Left colon (tissue), 2 donors: Measurements from ENCODE around the gene ZC3H7B. TPM values are rescaled to one million over a fixed set of nuclear protein-coding genes. Genes with fewer than 3 reads are reported as not detected.
A peak's percentile ranks its signal among the peaks of the same experiment; 100 is the strongest.

ENCODE experiments used
- ATAC-seq: fragments of 200-7000 bp; cut with Tn5 transposase; one replicate; pipeline ENCODE4 v1.9.1; 2020; ENCODE audit warnings: mild to moderate bottlenecking, moderate library complexity
- DNase-seq, 2 donors: peaks; one replicate each; pipeline ENCODE4 v3.0.0-alpha.2; 2020
- intact Hi-C, 2 donors: fragments of 100-400 bp; cut with DNase I in 1 of 2; cut with micrococcal nuclease in 1 of 2; formaldehyde crosslinking; loops; one replicate each; pipeline versions ENCODE4 v1.11.2 to v1.14.0; 2022; cut with DNase I, micrococcal nuclease
- total RNA-seq, 2 donors: library from RNA; stranded (reverse); fragmentation: NEBNext Ultra II Directional; extraction: Animal tissue kit (Norgen Biotek cat#: 25700); gene quantifications; one replicate each; pipeline ENCODE4 v1.2.1, GENCODE V29; 2021
- donor health status: DM: no; HTN: no; CAD: no.
- donor health status: DM: yes; HTN: yes; CAD: no.

ZC3H7B gene
- total RNA-seq, 2 donors from 2014 or later: 35.3 to 38.8 TPM

- intact Hi-C loops: no loop called here
- DNase-seq (no peak), ATAC-seq (no peak)
These were observed 63.6 kb downstream of the ZC3H7B start for GRCh38 chr22:41364955-41365354.

- ATAC-seq (no peak), DNase-seq (no peak)
- intact Hi-C loops: no loop called here
These were observed 64.1 kb downstream of the ZC3H7B start for GRCh38 chr22:41365425-41365824.

DNA sequence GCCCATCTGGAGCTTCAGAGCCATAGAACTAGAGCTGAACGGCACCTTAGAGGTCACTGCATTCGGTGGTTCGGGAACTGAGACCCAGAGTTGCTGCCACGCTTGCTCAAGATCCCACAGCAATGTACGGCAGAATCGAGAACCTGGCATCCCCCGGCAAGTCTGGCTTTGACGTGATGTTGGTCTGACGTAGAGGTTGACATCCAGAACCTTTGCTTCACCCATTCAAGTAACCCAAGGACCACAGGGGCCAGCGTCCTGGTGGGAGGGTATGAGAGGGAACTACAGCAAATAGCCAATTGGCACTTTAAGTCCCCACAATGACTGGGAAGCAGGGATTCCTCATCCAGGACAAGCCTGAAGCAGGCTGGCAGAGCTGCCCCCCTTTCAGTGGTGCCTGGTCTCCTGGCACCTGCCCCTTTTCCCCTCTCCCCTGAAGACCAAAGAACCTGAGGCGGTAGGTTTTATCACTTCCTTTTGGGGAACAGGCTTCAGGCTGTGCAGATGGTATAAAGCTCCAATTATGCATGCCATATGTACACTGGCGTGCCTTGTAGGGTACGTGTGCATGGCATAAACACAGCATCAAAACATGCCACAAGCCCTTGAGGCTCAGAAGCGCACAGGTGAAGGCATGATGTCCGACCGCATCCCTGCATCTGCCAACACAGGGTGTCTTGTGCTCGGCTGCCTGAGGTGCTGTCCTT lies 65.2 kb downstream of the ZC3H7B start:
- DNase-seq (no peak), ATAC-seq (no peak)
- intact Hi-C loops: no loop called here

DNA sequence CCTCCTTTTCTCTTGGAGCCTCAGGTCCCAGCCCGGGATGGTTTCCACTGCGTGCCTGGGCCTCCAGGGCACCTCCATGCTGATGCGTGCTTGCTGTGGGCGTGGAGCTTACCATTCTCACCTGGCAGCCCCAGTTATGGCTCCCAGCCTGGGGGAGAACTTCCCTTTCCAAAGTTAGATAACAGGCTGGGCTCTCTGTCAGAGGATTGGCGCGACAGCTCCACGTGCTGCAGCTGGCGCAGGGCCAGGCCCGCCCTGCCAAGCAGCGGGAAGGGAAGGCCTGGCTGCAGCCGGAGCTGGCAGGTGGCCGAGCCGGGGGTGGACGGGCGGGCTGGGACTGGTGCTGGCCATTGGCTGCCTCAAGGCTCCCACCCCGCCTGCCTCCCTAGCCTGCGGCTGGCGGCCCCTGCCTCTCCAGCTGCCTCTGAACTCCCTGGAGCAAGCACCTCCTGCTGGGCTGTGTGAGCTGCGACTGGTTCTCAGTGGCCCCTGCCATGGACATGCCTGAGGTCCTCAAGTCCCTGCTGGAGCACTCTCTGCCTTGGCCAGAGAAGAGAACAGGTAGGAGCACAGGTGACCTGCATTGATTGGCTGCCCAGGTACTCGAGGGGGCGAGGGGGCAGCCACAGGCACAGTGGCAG lies 65.8 kb downstream of the ZC3H7B start:
- DNase-seq (peak; percentile 95 to 97), ATAC-seq (peak; percentile 92)
- intact Hi-C loops: no loop called here

GRCh38 chr22:41367680-41368542 lies 66.6 kb downstream of the ZC3H7B start:
- ATAC-seq: no peak
- intact Hi-C loops: no loop called here
- peak in 1 of 2 donors; percentile 36 for DNase-seq

DNA sequence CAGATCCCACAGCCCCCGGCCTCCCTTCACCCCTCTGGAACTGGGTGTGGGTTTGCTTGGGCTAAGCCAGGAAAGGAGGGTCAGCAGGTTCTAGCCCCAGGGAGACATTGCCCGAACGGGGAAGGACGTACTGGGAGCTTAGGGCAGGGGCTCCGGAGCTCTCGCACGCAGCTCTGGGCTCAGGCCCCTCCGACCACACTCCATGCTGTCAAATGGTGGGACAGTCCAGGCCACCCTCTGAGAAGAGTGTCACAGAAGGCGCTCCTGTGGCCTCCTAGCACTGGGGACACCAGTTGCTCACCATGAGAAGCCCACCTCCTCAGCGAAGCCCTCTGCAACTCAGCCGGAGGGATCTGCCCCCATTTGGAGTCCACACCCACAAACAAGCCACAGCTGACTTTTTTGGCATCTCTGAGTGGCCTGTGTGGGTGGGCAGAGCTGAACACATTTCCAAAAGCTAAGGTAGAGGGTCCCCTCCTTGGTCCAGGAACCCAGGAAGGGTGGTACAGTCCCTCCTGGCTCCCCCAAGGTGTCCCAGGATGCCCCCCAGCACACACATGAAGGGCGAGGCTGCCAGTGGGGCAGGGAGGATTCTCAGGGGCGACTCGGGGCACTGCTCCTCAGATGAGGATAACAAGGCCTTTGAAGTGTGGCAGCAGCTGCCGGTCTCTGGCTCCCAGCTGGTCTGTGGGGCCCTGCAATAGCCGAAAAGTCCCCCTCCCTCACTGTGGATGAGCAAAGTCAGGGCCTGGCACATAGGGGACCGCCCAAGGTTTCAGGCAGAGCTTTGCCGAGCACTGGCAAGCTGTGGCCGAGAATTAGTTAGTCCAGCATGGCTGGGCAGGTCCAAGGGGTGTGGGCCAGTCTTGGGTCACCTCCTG lies 67.5 kb downstream of the ZC3H7B start:
- no peak for ATAC-seq
- DNase-seq: no peak
- intact Hi-C loops: no loop called here

- ATAC-seq (no peak), DNase-seq (no peak)
- intact Hi-C loops: no loop called here
These were observed 68.1 kb downstream of the ZC3H7B start for GRCh38 chr22:41369424-41369745.

DNA sequence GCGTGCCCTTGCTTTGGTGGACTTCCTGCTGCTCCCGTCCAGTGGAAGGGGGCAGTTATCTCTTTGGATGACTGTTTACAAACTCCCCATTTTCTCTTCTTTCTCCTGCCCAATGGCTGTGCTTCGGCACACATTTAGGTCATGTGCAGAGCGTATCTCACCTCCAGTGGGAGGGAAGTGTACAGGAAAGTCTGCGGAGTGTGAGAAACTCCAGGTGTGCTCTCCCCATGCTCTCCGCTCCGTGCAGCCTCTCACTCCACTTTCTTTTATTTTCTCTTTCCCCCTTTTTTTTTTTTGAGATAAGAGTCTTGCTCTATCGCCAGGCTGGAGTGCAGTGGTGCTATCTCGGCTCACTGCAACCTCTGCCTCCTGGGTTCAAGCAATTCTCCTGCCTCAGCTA lies 68.5 kb downstream of the ZC3H7B start:
- DNase-seq: no peak
- intact Hi-C loops: no loop called here
- no peak for ATAC-seq

DNA sequence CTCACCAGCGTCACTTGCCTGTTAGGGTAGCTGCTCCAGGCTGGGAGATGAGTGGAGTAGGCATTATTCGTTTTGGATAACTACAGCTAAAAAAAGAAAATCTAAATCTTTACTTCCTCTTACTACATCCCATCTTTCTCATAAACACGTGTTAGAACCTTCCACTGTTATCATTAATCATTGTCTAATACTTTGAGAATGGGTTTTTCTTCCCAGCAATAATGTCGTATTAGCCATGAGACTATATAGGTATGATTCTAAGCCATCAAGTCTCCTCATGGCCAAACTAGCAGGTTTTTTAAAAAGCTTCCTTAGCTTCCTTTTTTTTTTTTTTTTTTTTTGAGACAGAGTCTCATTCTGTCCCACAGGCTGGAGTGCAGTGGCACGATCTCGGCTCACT lies 76.5 kb downstream of the ZC3H7B start:
- DNase-seq (no peak), ATAC-seq (no peak)
- intact Hi-C loops: no loop called here

GRCh38 chr22:41380993-41381328 lies 79.6 kb downstream of the ZC3H7B start:
- intact Hi-C loops: no loop called here
- ATAC-seq (peak; percentile 48), DNase-seq (peak in 1 of 2 donors; percentile 86)

- peak; percentile 98 to 100 for DNase-seq
- intact Hi-C loops: no loop called here
- ATAC-seq: peak; percentile 77
These were observed 80.2 kb downstream of the ZC3H7B start, which contains the start of gene TEF for GRCh38 chr22:41381329-41382097. TEF (plus strand) TSS chr22:41381942; CDS start chr22:41382045, 103 bp downstream.

DNA sequence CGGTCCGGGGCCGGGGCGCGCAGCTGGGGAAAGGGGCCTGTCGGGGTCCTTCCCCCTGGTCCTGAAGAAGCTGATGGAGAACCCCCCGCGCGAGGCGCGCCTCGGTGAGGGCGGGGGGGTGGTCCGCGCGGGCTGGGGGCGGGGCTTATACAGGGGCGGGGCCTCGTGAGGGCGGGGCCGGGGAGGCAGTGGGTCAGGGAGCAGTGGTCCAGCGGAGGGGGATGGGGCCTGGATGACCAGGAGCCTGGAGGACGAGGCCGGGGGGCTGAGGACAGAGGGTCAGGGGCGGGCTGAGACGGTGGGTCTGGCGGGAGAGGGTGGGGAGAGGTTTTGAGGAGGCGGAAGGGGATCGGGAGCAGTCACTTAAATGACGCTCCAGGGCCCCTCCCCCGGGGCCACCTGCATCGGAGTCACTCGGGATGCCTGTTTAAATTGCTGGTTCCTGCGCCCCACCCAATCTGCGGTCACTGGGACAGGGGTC lies 80.8 kb downstream of the ZC3H7B start:
- ATAC-seq (peak; percentile 54), DNase-seq (peak; percentile 77 to 78)
- intact Hi-C loops: no loop called here

GRCh38 chr22:41382610-41383009 lies 81.3 kb downstream of the ZC3H7B start:
- ATAC-seq: no peak
- intact Hi-C loops: no loop called here
- DNase-seq: peak in 1 of 2 donors; percentile 41

GRCh38 chr22:41383085-41383484 lies 81.8 kb downstream of the ZC3H7B start:
- DNase-seq (no peak), ATAC-seq (no peak)
- intact Hi-C loops: no loop called here

GRCh38 chr22:41384128-41384527 lies 82.8 kb downstream of the ZC3H7B start:
- intact Hi-C loops: no loop called here
- DNase-seq (no peak), ATAC-seq (no peak)

DNA sequence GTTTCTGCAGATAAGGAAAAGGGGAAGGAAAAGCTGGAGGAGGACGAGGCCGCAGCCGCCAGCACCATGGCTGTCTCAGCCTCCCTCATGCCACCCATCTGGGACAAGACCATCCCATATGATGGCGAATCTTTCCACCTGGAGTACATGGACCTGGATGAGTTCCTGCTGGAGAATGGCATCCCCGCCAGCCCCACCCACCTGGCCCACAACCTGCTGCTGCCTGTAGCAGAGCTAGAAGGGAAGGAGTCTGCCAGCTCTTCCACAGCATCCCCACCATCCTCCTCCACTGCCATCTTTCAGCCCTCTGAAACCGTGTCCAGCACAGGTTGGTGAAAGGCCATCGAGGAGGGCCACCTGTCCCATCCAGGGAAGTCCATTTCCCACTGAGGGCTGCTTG lies 86.0 kb downstream of the ZC3H7B start:
- no peak for ATAC-seq
- intact Hi-C loops: no loop called here

GRCh38 chr22:41394012-41394356 lies 92.7 kb downstream of the ZC3H7B start:
- DNase-seq: no peak
- ATAC-seq: no peak
- intact Hi-C loops: no loop called here

More for the DNA sequence above, 86.0 kb downstream of the ZC3H7B start:
- DNase-seq: no peak

GRCh38 chr22:41395531-41396240 lies 94.4 kb downstream of the ZC3H7B start:
- DNase-seq (no peak), ATAC-seq (no peak)
- intact Hi-C loops: no loop called here
